ENCODE data around the gene ZNF69. TPM values are rescaled to one million over a fixed set of nuclear protein-coding genes. Genes with fewer than 3 reads are reported as not detected.

The ZNF69 gene
- total RNA-seq, 1 donor from 2014 or later, result 29.6 TPM

- H3K27me3 Mint-ChIP-seq (ENCODE audit: unreplicated experiment), result peaks cover 12% of the 10 kb centered on the region
- H3K4me1 Mint-ChIP-seq (ENCODE audit: low read depth, unreplicated experiment), result no peaks in the 10 kb centered on the region
- TF ChIP-seq CTCF (IDR thresholded peaks at IDR 0.05; ENCODE audit: partially characterized antibody, unreplicated experiment), result no peak
- DNase-seq, result no peak
- peaks cover 39% of the 10 kb centered on the region for H3K9me3 Mint-ChIP-seq (ENCODE audit: unreplicated experiment)
- no peak overlapping the region for H3K4me3 Mint-ChIP-seq (ENCODE audit: unreplicated experiment)
- peaks cover 75% of the 10 kb centered on the region for H3K36me3 Mint-ChIP-seq (ENCODE audit: unreplicated experiment)
- H3K27ac Mint-ChIP-seq (ENCODE audit: unreplicated experiment), result no peak overlapping the region
These were observed 62.7 kb downstream of the ZNF69 start for GRCh38 chr19:11950312-11950711.

Other genes with a start within 250 kb of the ZNF69 start
- gene ZNF823, start 148.8 kb upstream of the ZNF69 start, total RNA-seq (ENCODE audit: unreplicated experiment), result 8.5 TPM
- gene ZNF441, start 120.8 kb upstream of the ZNF69 start, total RNA-seq (ENCODE audit: unreplicated experiment), result 10.6 TPM
- 26.0 TPM for gene ZNF491, start 89.3 kb upstream of the ZNF69 start, total RNA-seq (ENCODE audit: unreplicated experiment)
- gene ZNF440, start 73.5 kb upstream of the ZNF69 start, total RNA-seq (ENCODE audit: unreplicated experiment), result 20.3 TPM
- 21.1 TPM for gene ZNF439, start 39.1 kb upstream of the ZNF69 start, total RNA-seq (ENCODE audit: unreplicated experiment)
- gene ZNF700, start 37.3 kb downstream of the ZNF69 start, total RNA-seq (ENCODE audit: unreplicated experiment), result 17.8 TPM
- 10.3 TPM for gene ZNF763, start 77.3 kb downstream of the ZNF69 start, total RNA-seq (ENCODE audit: unreplicated experiment)
- 4.5 TPM for gene ZNF433, start 147.9 kb downstream of the ZNF69 start, total RNA-seq (ENCODE audit: unreplicated experiment)
- gene ZNF878, start 165.2 kb downstream of the ZNF69 start, total RNA-seq (ENCODE audit: unreplicated experiment), result 1.6 TPM
- 22.2 TPM for gene ZNF844, start 176.9 kb downstream of the ZNF69 start, total RNA-seq (ENCODE audit: unreplicated experiment)